Peyer's patch (tissue), 4 donors: ENCODE results near the gene CHST12.

Source experiments
- POLR2A ChIP-seq, 2 donors: fragments of 450-650 bp; IDR thresholded peaks; one replicate each; pipeline ENCODE4 v1.5.1; 2017; ENCODE audit warnings: antibody characterized with exemption in 2 of 2, mild to moderate bottlenecking in 2 of 2, moderate library complexity in 2 of 2
- TF ChIP-seq, protein P1 (sequence below), 6 experiments: fragments of 450-650 bp in 4 of 6; fragments of 200-600 bp in 2 of 6; sonication (generic) in 1 of 6; IDR thresholded peaks; one replicate each; pipeline ENCODE4 v1.5.1; 2017 to 2019; ENCODE audit warnings: antibody characterized with exemption in 6 of 6, mild to moderate bottlenecking in 3 of 6, moderate library complexity in 1 of 6

DNA sequence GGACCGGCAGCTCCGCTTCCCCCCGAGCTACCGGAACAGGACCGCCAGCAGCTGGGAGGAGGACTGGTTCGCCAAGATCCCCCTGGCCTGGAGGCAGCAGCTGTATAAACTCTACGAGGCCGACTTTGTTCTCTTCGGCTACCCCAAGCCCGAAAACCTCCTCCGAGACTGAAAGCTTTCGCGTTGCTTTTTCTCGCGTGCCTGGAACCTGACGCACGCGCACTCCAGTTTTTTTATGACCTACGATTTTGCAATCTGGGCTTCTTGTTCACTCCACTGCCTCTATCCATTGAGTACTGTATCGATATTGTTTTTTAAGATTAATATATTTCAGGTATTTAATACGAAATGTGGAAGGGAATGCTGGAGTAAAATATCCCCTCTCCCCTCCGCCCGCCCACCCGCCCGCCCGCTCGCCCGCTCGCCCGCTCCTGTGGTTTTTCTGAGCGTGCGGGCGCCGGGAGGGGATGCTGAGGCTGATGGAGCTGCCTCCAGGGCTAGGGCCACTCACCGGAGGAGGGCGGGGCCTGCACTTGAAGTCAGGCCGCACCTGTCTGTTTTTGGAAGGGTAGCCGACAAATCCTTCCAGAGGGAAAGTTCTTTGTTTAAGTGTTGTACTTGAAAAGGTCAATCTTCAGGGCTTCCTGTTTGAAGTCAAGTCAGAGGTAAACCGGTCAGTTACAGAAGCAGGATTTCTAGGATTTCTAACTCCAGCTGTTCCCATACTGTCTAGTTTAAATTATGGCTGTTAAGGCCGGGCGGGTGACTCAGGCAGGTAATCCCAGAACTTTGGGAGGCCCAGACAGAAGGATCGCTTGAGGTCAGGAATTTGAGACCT lies 30.5 kb downstream of the CHST12 start:
- TF ChIP-seq, protein P1, sequence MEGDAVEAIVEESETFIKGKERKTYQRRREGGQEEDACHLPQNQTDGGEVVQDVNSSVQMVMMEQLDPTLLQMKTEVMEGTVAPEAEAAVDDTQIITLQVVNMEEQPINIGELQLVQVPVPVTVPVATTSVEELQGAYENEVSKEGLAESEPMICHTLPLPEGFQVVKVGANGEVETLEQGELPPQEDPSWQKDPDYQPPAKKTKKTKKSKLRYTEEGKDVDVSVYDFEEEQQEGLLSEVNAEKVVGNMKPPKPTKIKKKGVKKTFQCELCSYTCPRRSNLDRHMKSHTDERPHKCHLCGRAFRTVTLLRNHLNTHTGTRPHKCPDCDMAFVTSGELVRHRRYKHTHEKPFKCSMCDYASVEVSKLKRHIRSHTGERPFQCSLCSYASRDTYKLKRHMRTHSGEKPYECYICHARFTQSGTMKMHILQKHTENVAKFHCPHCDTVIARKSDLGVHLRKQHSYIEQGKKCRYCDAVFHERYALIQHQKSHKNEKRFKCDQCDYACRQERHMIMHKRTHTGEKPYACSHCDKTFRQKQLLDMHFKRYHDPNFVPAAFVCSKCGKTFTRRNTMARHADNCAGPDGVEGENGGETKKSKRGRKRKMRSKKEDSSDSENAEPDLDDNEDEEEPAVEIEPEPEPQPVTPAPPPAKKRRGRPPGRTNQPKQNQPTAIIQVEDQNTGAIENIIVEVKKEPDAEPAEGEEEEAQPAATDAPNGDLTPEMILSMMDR (IDR thresholded peaks at IDR 0.05): no peak
- no peak for TF ChIP-seq POLR2A (IDR thresholded peaks at IDR 0.05)
